ENCODE measurements around the gene CCRL2.
"Not testable (repeated sequence)": the region's sequence is repeated elsewhere in the genome, so short reads cannot be mapped to it uniquely, and the experiment has no call there.

CCRL2 gene

DNA sequence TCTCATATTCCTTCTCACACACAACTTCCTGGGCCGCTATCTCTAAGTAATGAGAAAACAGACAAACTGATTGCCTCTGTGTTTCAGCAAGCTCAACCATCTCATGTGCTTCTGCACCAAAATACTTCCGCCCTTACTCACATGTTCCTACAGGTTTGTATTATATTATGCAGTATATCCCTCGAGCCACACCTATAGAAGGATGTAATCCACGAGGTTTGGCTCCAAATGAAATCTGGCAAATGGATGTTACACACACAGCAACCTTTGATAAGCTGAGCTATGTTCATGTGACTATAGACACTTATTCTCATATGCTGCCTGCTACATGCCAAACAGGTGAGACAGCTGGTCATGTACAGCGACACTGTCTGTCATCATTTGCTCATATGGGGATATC, 22.6 kb downstream of the CCRL2 start:
- no peak for DNase-seq

DNA sequence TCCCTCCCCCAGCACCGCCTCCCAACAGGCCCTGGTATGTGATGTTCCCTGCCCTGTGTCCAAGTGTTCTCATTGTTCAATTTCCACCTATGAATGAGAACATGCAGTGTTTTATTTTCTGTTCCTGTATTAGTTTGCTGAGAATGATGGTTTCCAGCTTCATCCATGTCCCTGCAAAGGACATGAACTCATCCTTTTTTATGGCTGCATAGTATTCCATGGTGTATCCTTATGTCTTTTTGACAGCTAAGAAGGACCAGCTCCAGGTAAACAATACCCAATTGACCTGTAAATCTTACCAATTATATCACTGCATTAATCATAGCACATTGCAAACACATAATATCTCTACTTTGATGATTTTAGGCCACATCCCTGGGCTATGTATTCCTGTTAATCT, 23.8 kb downstream of the CCRL2 start:
- DNase-seq = not testable (repeated sequence)

DNA sequence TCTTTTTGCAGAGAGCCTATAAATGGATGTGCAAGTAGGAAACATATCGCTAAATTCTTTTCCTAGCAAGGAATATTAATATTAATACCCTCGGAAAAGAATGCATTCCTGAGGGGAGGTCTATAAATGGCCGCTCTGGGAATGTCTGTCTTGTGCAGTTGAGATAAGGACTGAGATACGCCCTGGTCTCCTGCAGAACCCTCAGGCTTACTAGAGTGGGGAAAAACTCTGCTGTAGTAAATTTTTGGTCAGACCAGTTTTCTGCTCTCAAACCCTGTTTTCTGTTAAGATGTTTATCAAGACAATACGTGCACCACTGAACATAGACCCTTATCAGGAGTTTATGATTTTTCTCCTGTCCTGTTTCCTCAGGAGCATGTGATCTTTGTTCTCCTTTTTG, 24.8 kb downstream of the CCRL2 start:
- not testable (repeated sequence) for DNase-seq

DNA sequence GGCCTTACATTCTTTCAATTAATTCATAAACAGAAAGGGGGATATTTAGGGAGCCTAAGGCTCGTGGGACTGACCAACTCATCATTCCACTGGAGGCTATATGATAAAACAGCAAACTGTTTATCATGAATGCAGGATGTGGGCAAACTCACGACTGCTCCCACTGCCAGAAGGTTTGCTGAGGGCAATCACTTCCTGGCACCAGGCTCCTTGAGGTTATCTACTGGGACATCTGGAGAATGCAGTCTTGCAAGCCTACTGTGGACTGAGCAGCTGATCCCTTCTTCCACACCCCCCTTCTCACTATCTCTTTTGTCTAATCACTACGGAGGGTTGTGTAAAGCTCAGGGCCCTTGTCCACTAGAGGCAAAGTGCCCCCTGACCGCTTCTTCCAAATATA, 26.1 kb downstream of the CCRL2 start:
- DNase-seq = not testable (repeated sequence)

DNA sequence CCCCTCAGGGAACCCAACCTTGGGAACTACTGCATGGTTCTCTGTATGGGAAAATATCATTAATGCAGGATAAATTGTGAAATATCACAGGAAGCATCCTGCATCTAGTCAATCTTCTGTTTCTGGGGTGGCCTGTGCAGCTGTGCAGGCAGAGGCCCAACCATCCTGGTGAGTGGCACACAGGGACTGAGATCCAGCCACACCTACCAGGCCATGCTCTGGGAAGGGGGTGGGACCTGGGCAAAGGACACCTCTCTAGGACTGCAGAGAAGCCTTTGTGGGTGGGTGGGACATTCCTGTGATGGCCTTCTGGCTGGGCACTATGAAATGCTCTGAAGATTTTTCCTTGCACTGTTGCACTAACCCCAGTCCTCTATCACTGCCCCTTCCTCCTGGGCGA, 26.8 kb downstream of the CCRL2 start:
- no peak for DNase-seq

DNA sequence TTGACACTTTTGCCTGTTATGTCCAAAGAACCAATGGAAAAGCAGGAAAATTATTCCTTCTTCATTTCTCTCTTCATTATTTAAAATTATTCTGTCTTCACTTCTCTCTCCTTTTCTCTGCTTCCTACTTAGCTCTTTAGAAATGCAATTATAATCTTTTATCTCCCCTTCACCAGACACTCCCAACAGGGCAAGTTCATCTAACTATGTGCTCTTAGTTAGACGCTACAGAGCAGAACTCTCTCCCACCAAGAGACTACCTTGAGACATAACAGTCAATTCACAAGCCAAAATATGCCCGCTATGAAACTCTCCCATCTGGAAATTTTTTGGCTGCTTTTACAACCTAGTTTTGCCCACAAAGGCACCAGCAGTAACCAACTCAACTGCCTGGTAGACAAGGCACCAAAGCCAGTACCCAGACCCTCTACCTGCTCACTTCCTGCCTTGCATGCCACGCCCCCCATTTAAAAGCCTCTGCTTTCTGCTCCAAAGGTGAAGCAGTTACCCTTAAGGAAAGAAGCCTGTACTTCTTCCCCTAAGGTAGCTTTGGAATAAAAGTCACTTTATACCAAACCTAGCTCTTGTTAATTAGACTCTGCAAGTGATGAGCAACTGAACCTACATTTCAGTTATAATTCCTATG, 28.1 kb downstream of the CCRL2 start:
- DNase-seq = no peak

DNA sequence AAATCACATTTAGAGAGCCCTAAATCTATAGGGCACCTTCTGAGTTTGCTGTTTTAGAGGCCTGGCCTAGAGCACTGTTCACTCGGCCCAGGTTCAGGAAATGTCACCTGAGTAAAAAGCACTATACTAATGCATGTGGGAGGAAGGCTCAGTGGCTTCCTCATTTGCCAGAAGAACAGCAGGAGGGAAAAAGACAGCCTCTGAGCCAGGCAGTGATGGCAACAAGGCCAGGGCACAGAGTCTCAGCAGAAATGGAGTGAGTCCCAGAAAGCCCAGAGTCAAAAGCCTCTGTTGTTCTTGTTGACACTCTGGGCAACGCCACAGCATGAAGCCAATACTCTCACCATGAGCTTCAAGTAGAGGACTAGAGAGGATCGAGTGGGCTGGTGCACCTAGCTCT, 31.8 kb downstream of the CCRL2 start:
- no peak for DNase-seq

DNA sequence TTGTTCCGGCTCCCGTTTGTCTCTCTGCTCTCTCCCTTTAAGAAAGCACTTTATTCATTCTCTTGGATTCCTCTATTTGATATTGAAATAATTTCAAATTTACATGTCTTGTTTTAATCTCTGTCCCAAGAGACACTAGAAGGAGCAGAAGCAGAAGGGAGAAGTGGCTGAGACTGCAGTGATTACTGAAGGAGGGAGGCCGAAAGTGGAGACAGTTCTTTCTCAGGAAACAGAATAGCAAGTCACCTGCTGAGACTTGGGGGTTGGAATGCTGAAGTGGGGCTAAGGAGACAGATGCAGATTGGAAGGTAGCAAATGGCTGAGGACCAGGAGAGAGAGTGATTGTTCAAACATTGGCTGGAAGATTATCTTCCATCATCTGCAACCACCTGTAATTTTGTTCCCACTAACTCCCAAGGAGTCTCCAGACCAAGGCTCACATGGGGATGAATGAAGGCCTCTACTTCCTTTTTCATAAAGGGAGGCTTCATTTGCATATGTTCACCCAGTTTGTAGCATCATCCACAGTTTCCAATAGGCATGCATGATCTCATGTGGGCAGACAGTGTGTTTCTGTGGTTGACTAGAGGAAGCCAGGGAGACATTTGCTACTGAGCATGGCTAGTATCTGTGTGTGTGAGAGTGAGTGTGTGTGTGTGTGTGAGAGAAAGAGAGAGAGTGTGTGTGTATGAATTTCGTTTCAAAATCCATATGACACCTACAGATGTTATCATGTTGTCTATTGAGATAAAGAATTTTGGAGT, 33.7 kb downstream of the CCRL2 start:
- DNase-seq = peak; percentile 35

DNA sequence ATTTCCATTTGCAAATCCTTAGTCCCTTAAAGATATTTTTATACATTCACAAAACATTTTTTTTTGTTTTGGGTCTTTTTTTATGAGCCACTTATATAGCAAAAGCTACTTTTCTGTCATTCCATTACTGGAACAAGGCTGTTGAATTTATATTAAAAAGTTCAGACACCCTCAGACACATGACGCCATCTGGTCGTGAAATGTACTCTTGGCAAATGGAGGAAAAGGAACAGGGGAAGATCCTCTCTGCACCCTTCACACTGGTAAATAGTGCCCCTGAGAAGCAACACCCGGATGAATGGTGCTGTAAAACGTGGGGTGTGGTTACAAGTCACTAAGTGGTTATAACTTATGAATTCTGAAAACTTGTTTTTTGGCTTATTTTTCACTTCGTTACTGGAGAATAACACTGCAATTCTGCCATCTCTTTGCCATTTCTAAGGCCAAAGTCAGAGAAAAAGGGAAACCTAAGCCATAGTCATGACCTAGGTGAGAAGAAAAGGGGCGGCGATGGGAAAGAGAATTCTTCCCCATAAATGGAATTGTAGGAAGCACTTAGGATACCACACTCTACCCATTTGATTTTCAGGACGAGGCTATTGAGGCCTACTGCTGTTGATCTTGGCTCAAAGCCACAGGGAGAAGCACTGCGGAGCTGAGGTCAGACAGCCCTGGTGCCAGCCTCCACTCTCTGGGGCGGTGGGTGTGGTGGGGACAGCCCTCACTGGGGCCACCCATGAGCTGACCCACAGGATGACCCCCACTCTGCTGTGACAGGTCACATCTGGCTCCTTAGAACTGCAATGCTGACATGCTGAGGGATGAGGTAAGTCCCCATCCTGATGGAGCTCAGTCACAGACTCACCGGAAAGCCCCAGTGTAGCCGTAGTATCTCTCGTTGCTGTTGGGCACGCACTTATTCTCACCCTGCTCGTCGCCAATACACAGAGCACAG, 35.8 kb downstream of the CCRL2 start:
- DNase-seq = no peak

DNA sequence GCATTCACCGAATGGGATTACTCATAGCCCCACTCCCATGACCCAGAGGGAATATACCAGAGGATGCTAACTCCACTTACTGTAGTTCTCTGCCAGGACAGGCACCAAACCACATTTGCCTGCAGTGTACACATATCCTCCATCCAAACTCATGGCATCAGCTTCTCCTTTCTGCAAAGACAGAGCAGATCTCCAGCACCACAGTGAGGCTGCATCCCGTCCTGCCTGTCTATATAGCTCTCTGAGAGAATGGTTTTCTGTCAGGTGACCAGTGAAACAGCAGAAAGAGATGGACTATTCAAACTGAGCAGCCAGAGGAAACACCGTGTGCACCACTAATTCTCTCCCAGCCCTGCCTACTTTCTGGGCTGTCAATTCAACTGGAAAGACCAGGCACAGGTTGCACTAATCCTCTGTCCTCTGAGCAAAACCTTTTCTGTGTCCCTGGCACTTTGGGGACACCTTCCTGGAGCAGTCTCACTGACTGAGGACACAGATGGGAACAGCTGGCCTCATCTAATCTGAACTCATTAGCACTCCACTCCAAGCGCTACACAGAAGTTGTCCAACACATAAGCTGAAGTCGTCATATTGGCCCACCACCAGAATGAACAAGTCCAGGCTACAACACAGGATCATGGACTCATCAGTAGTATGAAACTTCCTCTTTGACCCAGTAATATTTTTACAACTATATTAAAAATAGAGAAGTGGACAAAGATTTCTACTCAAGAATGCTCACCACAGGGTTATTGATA, 40.3 kb downstream of the CCRL2 start:
- no peak for DNase-seq

DNA sequence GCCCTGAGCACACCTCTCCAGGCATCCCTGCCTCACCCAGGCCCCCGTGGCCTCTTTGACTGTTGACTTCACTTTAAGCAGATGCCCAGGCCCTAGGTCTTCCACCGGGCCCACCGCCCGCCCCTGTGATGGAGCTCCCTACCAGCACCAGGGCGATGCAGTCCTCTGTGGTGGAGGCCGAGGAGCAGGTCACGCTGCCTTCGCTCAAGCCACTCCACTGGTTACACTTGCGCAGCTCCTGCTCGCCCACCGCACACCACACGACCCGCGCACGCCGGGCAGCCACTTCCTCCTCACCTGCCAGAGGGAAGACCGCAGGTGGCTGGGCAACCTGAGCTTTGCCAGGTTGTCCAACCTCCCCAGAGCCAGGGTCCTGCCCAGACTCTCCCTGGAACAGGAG, 41.7 kb downstream of the CCRL2 start:
- no peak for DNase-seq

DNA sequence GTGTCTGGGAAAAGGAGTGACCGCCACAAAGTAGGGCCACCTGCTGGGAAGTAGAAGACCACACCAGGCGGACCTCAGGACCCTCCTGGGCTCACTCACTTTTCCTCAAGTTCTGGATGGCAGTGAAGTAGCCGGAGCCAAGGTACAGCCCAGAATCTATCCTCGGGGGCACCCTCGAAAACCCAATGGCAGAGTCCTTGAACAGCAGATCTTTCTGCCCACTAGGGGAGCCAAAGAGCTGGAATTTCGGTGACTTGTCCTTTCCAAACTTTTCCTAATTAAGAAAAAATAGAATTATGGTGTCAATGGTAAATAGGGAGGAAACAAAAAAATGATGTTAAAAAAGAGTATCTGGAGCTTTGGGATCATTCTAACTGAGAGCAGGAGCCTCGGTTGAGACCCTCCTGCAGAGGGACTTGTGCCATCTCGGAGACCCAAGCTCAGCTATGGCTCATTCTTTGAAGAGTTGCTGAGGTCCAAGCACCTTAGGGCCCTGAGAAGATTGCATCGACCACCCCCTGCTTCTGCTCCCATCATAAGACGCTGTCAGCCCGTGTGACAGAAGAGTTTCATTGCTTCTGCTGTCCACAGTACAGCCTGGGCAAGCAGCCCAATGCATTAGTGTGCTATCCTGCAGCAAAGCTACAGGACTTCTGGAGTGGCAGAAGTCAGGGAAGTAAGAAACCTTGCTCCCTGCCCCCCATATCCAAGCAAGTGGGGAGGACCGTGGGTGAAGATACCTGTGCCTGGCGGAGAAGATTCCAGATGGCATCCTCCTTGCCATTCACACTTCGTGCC, 42.9 kb downstream of the CCRL2 start:
- no peak for DNase-seq

DNA sequence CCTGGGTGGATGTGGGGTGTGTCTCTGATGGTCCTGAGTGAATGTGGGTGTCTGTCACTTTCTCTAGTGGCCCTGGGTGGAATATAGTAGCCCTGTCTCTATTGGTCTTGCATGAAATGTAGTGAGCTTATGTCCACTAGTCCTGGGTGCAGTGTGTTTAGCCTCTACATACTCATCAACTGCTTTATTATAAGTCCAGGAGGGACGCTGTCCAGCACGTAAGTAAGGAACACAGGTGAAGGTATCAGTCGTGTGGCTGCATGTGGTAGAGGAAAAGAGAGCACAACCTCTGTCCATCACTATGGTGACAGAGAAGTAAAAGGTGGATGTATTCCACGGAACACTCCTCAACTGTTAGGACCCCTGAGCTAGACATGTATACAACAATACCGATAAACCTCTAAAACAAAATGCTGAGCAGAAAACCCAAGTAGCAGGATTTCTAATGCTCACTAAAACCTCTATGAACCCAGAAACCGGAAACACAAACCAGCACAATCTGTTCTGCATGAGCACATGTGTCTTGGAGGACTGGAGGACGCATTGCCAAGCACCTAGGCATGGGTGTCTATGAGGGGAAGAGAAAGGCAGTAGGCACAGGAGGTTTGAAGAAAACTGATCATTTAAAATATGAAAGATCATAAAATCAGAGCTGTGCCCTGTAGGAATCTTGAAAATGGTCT, 46.6 kb downstream of the CCRL2 start:
- no peak for DNase-seq

DNA sequence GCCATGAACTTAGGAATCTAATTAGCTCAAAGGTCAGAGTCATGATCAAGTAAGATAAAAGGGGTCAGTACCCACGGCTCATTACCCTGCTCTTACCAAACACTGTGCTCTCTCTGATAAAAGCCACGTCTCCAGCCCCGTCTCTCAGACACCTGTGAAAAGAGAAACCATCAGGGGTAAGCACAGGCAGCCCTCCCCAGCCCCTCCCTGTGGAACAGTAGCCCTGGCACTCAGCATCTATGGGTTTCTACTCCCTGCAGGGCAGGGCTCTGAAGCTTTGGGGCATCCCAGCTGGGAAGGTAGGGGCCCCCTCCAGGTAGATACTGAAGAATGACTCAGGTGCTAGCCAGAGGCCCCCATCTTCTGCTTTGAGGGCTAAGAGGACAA, 47.1 kb downstream of the CCRL2 start:
- DNase-seq = no peak

DNA sequence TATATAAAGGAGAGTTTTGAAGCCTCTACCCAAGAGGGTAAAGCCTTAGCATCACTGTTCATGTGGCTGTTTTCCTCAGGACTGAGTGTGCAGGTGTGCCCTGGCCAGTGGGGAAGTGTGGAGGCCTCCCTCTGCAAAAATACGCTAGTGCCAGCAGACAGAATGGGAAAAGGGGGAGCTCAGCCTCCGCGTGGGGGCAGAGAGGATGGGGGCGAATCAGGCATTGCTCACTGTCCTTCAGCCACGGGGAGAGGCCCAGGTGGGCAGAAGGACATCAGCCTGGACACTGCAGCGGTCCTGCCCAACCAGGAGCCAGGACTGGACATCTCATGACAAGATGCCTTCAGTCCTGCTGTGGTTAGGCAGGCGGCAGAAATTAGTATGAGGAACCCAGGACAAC, 47.5 kb downstream of the CCRL2 start:
- no peak for DNase-seq

DNA sequence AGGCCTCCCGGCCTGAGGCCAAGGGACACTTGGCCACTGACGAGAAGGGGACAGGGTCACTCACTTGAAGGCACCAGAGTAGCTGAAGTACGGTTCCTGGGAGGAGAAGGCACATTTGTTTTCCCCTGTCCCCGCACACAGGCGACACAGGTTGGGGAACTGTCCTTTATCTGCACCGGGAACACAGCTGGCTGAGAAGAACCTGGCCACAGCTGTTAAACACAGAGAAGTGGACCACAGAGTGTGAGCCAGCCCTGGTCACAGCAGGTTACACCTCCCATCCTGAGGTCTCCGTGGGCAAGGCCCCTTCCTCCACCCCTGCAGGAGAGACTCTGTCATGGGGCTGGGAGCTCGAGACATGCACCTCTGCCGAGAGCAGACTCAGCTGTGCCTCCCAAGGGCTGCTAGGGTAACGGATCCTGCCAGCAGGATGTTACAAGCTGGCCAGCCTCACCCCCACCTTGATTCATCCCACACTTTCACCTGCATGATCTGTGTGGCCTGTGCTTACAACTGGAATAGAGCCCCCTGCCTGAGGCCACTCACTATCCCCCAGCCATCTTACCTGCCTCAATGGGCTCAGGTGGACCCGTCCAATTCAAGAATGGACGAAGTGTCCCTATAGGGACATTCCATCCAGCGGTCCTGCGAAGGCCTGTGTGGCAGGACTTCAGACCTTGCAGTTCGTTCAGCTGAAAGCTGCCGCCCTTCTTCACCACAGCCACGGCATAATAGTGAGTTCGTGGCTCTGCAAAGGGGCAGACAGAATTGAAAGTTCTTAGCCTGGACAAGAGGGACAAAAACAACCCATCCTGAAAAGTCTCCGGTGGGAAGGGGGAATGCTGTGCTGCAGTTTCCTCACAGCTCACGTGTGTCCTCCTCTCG, 48.4 kb downstream of the CCRL2 start:
- DNase-seq = no peak

DNA sequence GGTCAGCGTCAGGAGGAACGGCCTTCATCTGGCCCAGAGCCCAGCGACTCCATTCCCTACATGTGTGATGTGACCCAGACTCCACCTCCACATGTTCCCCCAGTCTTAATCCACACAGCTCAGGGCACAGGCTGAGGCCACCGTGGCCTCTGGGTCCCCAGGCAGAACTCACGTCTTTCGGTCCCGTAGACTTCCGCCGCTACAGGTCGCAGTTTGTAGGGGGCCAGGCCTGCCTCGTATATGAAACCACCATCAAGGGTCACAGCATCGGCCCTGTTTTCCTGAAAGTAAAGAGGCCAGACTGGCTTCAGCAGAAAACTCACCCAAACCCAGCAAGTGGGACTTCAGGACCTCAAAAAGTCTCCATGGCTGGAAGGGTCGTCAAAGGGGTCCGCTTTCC, 49.1 kb downstream of the CCRL2 start:
- DNase-seq = no peak

Measured in RPMI8226 (cell line).